ENCODE data around the gene MAGEA3.
"Not testable (repeated sequence)": the region's sequence is repeated elsewhere in the genome, so short reads cannot be mapped to it uniquely, and the experiment has no call there.

The MAGEA3 gene, protein sequence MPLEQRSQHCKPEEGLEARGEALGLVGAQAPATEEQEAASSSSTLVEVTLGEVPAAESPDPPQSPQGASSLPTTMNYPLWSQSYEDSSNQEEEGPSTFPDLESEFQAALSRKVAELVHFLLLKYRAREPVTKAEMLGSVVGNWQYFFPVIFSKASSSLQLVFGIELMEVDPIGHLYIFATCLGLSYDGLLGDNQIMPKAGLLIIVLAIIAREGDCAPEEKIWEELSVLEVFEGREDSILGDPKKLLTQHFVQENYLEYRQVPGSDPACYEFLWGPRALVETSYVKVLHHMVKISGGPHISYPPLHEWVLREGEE

GRCh38 chrX:152697952-152698931, at the start of gene MAGEA3:
MAGEA3 (plus strand) TSS chrX:152698794; CDS start chrX:152700833, 2,039 bp downstream.
- H3K4me1 ChIP-seq (ENCODE audit: control insufficient read depth, insufficient read depth, low read length); H3K4me3 ChIP-seq (ENCODE audit: low read depth, low read length); H3K36me3 ChIP-seq (ENCODE audit: control insufficient read depth in 2 of 2, insufficient read depth in 1 of 2, low read length in 2 of 2); H3K9me3 ChIP-seq (ENCODE audit: control insufficient read depth, insufficient read depth, low read depth, low read length); POLR2A ChIA-PET; H3K27ac ChIP-seq (ENCODE audit: extremely low read depth, low read depth, low read length); CTCF ChIA-PET: not testable (repeated sequence)

GRCh38 chrX:152652060-152652459, 46.5 kb upstream of the MAGEA3 start:
- Histone ChIP-seq H3K4me3 (ENCODE audit: low read depth, low read length) (no peak overlapping the region), H3K4me1 (ENCODE audit: control insufficient read depth, insufficient read depth, low read length) (no peaks in the 10 kb centered on the region), H3K36me3 (ENCODE audit: control insufficient read depth in 2 of 2, insufficient read depth in 1 of 2, low read length in 2 of 2) (no peaks in the 10 kb centered on the region), H3K9me3 (ENCODE audit: control insufficient read depth, insufficient read depth, low read depth, low read length) (no peaks in the 10 kb centered on the region), H3K27ac (ENCODE audit: extremely low read depth, low read depth, low read length) (no peak overlapping the region)
- POLR2A ChIA-PET = no interaction called here
- CTCF ChIA-PET = interaction anchor here (0.9 to 1.5 kb wide), 4 partner anchors 10 to 902 kb away, joined by 3 to 7 read pairs (median 4); no protein-coding TSS in a partner anchor
- TF ChIP-seq ZFP69B (tag by site-specific recombination; IDR thresholded peaks at IDR 0.05) (no peak), ZNF184 (tag by site-specific recombination; IDR thresholded peaks at IDR 0.05) (no peak), ZNF626 (tag by site-specific recombination; IDR thresholded peaks at IDR 0.05) (no peak), EGR2 (tag by site-specific recombination; IDR thresholded peaks at IDR 0.05; ENCODE audit: low read depth) (no peak), ZNF274 (IDR thresholded peaks at IDR 0.05; ENCODE audit: low read length) (no peak), ZNF274 (tag by site-specific recombination; IDR thresholded peaks at IDR 0.05; ENCODE audit: borderline replicate concordance) (no peak), ZNF654 (tag by site-specific recombination; IDR thresholded peaks at IDR 0.05; ENCODE audit: low read depth) (no peak), GLIS1 (tag by site-specific recombination; IDR thresholded peaks at IDR 0.05) (no peak), ZNF548 (tag by site-specific recombination; IDR thresholded peaks at IDR 0.05) (no peak), ZNF138 (tag by site-specific recombination; IDR thresholded peaks at IDR 0.05; ENCODE audit: borderline replicate concordance) (no peak), SALL2 (tag by site-specific recombination; IDR thresholded peaks at IDR 0.05; ENCODE audit: borderline replicate concordance) (no peak), RBAK (tag by site-specific recombination; IDR thresholded peaks at IDR 0.05) (no peak)
- TF ChIP-seq, protein P1, sequence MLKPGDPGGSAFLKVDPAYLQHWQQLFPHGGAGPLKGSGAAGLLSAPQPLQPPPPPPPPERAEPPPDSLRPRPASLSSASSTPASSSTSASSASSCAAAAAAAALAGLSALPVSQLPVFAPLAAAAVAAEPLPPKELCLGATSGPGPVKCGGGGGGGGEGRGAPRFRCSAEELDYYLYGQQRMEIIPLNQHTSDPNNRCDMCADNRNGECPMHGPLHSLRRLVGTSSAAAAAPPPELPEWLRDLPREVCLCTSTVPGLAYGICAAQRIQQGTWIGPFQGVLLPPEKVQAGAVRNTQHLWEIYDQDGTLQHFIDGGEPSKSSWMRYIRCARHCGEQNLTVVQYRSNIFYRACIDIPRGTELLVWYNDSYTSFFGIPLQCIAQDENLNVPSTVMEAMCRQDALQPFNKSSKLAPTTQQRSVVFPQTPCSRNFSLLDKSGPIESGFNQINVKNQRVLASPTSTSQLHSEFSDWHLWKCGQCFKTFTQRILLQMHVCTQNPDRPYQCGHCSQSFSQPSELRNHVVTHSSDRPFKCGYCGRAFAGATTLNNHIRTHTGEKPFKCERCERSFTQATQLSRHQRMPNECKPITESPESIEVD (tag by site-specific recombination; IDR thresholded peaks at IDR 0.05) = no peak

GRCh38 chrX:152652467-152652866, 46.1 kb upstream of the MAGEA3 start:
- CTCF ChIA-PET = interaction anchor here (1.1 kb wide), 1 partner anchor 289 kb away, joined by 3 read pairs; no protein-coding TSS in a partner anchor
- H3K4me1 ChIP-seq (ENCODE audit: control insufficient read depth, insufficient read depth, low read length) = no peaks in the 10 kb centered on the region

More at GRCh38 chrX:152652467-152652866, 46.1 kb upstream of the MAGEA3 start:
- Histone ChIP-seq H3K9me3 (ENCODE audit: control insufficient read depth, insufficient read depth, low read depth, low read length) (no peaks in the 10 kb centered on the region), H3K36me3 (ENCODE audit: control insufficient read depth in 2 of 2, insufficient read depth in 1 of 2, low read length in 2 of 2) (no peaks in the 10 kb centered on the region), H3K27ac (ENCODE audit: extremely low read depth, low read depth, low read length) (no peak overlapping the region), H3K4me3 (ENCODE audit: low read depth, low read length) (no peak overlapping the region)
- no peak for TF ChIP-seq ZNF37A (tag by site-specific recombination; IDR thresholded peaks at IDR 0.05)
- TF ChIP-seq ZBTB17 (tag by site-specific recombination; IDR thresholded peaks at IDR 0.05) = no peak
- no peak for TF ChIP-seq ZNF19 (tag by site-specific recombination; IDR thresholded peaks at IDR 0.05; ENCODE audit: low read depth)
- TF ChIP-seq ZIC2 (tag by site-specific recombination; IDR thresholded peaks at IDR 0.05) = no peak
- no peak for TF ChIP-seq ZNF433 (tag by site-specific recombination; IDR thresholded peaks at IDR 0.05; ENCODE audit: low read depth)
- no peak for TF ChIP-seq ZNF561 (tag by site-specific recombination; IDR thresholded peaks at IDR 0.05; ENCODE audit: borderline replicate concordance)
- no peak for TF ChIP-seq BCL11B (tag by site-specific recombination; IDR thresholded peaks at IDR 0.05; ENCODE audit: low read depth)
- no peak for TF ChIP-seq ZNF138 (tag by site-specific recombination; IDR thresholded peaks at IDR 0.05; ENCODE audit: borderline replicate concordance)
- no peak for TF ChIP-seq ZNF24 (tag by site-specific recombination; IDR thresholded peaks at IDR 0.05)
- TF ChIP-seq KLF10 (tag by site-specific recombination; IDR thresholded peaks at IDR 0.05) = no peak
- TF ChIP-seq ZNF175 (tag by site-specific recombination; IDR thresholded peaks at IDR 0.05) = no peak
- no peak for TF ChIP-seq ZNF830 (tag by site-specific recombination; IDR thresholded peaks at IDR 0.05; ENCODE audit: low read depth)
- TF ChIP-seq, protein P2, sequence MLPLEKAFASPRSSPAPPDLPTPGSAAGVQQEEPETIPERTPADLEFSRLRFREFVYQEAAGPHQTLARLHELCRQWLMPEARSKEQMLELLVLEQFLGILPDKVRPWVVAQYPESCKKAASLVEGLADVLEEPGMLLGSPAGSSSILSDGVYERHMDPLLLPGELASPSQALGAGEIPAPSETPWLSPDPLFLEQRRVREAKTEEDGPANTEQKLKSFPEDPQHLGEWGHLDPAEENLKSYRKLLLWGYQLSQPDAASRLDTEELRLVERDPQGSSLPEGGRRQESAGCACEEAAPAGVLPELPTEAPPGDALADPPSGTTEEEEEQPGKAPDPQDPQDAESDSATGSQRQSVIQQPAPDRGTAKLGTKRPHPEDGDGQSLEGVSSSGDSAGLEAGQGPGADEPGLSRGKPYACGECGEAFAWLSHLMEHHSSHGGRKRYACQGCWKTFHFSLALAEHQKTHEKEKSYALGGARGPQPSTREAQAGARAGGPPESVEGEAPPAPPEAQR (tag by site-specific recombination; IDR thresholded peaks at IDR 0.05) = no peak
- no peak for TF ChIP-seq ZNF707 (tag by site-specific recombination; IDR thresholded peaks at IDR 0.05)
- no peak for TF ChIP-seq RBAK (tag by site-specific recombination; IDR thresholded peaks at IDR 0.05)
- TF ChIP-seq ZNF335 (tag by site-specific recombination; conservative IDR thresholded peaks at IDR 0.05) = no peak
- TF ChIP-seq ZNF548 (tag by site-specific recombination; IDR thresholded peaks at IDR 0.05) = no peak
- TF ChIP-seq TRIM28 (IDR thresholded peaks at IDR 0.05; ENCODE audit: borderline replicate concordance, low read length) = no peak
- TF ChIP-seq ZNF16 (tag by site-specific recombination; IDR thresholded peaks at IDR 0.05; ENCODE audit: low read depth) = no peak
- POLR2A ChIA-PET = no interaction called here
